ENCODE measurements around the gene CDH23.

DNA sequence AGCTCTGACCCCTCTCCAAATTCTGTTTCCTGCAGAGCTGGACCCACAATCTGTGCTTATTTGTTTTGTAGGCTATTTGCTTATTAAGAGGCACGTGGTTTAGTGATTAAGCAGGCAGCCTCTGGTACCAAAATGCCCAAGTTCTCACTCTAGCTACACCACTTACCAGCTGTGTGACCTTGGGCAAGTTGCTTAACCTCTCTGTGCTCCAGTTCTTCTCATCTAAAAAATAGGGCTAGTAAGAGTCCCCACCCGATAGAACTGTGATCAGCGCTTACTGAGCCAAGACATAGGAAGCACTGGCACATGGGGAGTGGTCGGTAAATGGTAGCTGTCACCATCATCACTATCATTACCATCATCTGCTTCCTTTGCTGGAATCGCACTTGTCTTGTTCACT is 302.0 kb downstream of the CDH23 start:
- TF ChIP-seq POLR2A (IDR thresholded peaks at IDR 0.05) (no peak), CTCF (IDR thresholded peaks at IDR 0.05) (no peak), POLR2AphosphoS5 (IDR thresholded peaks at IDR 0.05; ENCODE audit: insufficient read depth in 1 of 2, low read depth in 1 of 2) (no peak)

Data from vagina (tissue), 2 donors.